ENCODE data around the gene SLX1A.
"Not testable (repeated sequence)": the region's sequence is repeated elsewhere in the genome, so short reads cannot be mapped to it uniquely, and the experiment has no call there.

Gene SLX1A

GRCh38 chr16:30184891-30185682 lies 8.6 kb upstream of the SLX1A start:
- DNase-seq: no peak

DNA sequence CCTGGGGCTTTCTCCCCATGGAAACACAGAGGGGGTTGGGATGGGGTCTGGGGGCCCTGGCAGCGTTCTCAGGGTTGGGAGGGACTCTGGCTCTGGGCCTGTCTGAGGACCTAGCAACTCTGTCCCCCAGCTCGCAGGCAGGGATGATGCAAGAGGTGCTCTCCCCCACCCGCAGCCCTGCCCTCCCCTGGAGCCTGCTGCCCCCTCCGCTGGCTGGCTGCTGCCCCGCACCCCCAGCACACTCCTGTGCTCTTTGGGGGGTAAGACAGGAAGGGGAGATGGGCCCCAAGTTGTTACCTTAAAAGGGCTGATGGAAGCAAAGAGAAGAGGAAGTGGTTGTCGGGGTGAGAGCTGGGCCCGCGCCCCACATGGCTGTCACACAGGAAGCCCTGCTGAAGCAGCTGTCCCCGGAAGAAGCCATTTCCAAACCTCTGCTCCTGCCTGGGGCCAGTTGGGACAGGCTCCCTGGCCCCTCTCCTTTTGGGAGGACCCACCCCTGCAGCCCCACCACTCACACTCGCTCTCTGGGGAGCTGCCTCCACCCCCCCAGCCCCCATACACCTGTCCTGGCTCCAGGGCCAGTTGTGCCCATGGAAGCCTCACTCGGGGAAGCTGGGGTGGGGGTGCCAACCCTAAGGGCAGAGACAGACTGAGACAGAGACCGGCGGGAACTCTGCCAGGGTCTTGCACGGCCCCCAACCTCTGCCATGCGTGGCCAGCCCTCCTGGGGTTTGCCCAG lies 7.8 kb upstream of the SLX1A start:
- no peak for DNase-seq

DNA sequence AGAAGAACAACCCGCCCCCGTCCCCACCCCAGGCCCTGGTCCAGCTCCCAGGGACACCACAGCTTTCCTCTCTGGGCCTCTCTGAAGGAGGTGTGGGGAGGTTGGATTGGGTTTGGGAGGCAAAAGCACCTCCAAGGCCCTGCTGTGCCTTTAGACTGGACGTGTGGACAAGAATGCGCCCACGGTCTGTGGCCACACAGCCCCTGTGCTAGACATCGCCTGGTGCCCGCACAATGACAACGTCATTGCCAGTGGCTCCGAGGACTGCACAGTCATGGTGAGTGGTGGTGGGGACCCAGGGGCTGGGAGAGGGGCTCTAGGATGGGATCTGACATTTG lies 7.3 kb upstream of the SLX1A start:
- DNase-seq: no peak

DNA sequence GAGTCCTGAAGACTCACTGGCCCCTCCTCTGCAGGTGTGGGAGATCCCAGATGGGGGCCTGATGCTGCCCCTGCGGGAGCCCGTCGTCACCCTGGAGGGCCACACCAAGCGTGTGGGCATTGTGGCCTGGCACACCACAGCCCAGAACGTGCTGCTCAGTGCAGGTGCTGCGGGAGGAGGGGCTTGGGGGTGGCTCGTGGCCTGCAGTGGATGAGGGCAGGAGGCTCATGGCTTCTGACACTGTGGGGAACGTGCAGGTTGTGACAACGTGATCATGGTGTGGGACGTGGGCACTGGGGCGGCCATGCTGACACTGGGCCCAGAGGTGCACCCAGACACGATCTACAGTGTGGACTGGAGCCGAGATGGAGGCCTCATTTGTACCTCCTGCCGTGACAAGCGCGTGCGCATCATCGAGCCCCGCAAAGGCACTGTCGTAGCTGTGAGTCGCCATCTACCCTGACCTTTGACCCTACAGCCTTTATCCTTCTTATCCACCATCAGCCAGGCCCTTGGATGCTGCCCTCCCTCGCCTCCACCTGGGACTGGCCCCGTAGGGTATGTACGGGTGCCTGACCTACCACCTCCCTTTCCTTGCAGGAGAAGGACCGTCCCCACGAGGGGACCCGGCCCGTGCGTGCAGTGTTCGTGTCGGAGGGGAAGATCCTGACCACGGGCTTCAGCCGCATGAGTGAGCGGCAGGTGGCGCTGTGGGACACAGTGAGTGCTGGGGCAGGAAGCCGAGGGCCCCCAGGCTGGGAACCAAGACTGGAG lies 6.7 kb upstream of the SLX1A start:
- DNase-seq: peak in 1 of 2 experiments; percentile 74

GRCh38 chr16:30187556-30187865 lies 6.2 kb upstream of the SLX1A start:
- no peak for DNase-seq

GRCh38 chr16:30187971-30188561 lies 5.6 kb upstream of the SLX1A start:
- no peak for DNase-seq

- not testable (repeated sequence) for DNase-seq
Measured at GRCh38 chr16:30191158-30191557, 2.5 kb upstream of the SLX1A start.

- DNase-seq: not testable (repeated sequence)
Measured at GRCh38 chr16:30193098-30193497, 577 bp upstream of the SLX1A start.

- DNase-seq: not testable (repeated sequence)
Measured at GRCh38 chr16:30194172-30194925, 674 bp downstream of the SLX1A start.

- DNase-seq: not testable (repeated sequence)
Measured at GRCh38 chr16:30197001-30197400, 3.3 kb downstream of the SLX1A start.

DNA sequence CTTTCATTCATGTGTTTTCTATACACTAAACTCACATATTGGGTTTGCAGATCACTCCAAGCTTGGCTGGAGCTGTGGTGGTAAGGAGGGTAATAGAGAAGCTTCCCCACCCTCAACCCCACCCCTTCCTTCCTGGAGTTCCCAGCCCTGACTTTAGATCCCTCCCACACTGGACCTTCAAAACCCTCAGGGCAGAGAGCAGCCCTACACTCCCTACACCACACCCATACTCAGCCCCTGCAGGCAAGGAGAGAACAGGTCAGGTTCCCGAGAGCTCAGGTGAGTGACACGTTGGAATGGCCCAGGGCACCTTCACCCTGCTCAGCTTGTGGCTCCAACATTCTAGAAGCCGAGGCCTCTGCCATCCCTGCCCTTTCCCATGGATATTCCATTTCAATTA lies 5.4 kb downstream of the SLX1A start, which contains the start of gene SULT1A3:
TSS of gene SULT1A3 (plus strand) at position 207 of the 400 bp plus-strand sequence. CDS start 1,474 bp downstream, outside the sequence.
- not testable (repeated sequence) for DNase-seq

DNA sequence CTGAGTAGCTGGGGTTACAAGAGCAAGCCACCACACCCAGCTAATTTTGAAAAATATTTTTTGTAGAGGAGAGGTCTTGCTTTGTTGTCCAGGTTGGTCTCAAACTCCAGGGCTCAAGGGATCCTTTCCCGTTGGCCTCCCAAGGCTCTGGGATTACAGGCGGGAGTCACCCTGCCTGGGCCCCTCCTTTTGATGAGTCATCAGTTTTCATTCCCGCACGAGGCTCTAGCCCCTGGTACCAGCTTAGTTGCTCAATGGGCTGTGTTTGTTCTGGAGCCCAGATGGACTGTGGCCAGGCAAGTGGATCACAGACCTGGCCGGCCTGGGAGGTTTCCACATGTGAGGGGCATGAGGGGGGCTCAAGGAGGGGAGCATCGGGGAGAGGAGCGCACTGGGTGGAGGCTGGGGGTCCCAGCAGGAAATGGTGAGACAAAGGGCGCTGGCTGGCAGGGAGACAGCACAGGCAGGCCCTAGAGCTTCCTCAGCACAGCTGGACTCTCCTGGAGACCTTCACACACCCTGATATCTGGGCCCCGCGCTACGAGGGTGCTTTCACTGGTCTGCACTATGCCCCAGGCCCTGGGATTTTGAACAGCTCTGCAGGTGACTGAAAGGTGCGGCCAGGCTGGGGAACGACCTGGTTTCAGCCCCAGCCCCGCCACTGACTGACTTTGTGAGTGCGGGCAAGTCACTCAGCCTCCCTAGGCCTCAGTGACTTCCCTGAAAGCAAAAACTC lies 6.1 kb downstream of the SLX1A start:
- DNase-seq: not testable (repeated sequence)

DNA sequence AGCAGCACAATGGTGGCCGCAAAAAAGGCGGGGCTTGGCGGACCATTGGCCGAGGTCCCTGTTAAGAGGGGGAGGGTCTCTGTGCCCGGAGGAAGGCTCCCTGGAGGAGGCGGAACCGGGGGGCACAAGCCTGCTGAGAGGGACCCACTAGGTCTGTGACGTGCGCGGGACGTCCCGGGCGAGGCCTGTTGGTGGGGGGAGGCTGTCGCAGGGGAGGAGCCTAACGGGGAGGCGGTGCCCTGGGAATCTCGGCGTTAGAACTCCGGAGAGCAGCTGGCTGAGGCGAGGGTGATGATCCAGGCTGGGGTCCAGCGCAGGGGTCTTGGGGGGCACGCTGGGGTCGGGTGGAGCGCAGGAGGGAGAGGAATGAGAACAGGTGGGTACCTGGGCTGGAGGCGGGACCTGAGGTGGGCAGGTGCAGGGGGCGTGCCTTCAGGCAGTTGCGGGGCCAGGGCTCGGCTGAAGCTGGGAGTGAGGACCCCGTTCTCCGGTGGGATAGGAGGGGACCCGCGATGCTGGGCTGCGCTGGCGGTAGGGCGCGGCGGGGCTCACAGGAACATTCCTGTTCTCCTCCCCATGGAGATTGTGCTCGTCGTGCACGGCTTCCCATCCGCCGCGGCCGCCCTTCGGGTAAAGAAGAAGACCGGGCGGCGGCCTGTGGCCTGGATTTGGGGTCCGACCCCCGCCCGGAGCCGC lies 12.0 kb downstream of the SLX1A start:
- not testable (repeated sequence) for DNase-seq

GRCh38 chr16:30206252-30206651 lies 12.6 kb downstream of the SLX1A start:
- DNase-seq: not testable (repeated sequence)

DNA sequence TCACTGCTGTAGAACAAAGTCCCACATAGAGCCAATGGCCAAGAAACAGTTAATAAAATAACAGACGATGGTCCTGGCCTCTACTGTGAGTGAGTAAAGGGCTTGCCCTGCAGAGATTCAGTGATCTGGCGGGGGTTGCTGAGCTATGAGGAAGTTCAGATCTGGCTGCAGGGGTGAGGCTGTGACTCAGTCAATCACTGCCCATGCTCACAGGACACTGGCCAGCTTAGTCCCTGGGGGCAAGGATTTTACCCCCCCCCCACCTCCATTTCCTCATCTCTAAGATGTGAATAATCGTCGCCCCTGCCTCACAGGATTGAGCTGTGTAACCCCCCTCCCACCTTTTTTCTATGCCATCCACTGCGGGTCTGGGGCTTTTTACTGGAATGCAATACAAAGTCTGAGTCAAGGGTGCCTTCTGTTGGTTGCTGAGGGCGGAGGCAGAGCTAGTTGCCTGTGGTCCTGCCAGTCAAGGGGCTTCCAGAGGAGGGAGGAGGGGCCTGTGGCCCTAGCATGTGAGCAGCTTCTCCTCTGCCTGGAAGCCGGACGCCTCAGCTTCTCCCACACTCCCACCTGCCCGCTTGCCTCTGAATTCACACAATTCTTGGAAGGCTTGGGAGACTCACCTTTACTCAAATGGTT lies 13.5 kb downstream of the SLX1A start:
- DNase-seq: not testable (repeated sequence)

GRCh38 chr16:30209032-30209431 lies 15.4 kb downstream of the SLX1A start:
- not testable (repeated sequence) for DNase-seq

DNA sequence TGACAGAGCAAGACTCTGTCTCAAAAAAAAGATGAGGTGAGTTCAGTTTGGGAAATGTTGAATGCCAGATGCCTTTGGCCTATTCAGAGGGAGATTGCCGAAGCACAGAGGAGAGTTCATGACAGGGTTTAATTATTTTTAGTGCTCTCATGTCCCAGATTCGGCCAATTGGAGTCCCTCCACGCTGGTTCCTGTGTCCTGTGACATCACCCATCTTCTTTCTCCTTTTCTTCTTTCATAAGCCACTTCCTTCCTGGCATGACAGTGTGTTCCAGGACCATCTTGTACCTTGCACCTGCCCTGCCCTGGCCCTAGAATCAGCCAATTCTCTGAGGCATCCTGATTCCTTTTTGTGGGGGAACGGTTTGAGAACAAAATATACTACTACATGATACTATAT lies 17.7 kb downstream of the SLX1A start:
- DNase-seq: not testable (repeated sequence)

DNA sequence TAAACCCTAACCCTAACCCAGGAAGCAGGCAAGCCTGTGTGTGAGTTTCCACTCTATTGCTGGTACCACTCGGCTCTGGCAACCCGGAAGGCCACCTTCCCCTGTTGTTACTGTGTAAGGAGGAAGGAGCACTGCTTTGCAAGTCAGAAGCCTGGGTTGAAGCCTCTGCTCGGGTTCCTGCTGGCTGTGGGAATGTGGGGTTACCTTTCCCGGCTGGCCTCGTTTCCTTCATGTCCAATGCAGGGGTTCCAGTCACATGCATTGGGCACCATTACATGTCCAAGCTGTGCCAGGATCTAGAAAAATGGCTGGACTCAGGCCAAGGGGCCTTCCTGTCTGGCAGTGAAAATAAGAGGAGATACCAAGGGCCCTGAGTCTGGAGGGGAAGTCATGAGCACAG lies 23.4 kb downstream of the SLX1A start:
- DNase-seq: not testable (repeated sequence)
